B cell (primary cell): ENCODE data around the gene NAV2. TPM values are rescaled to one million over a fixed set of nuclear protein-coding genes. Genes with fewer than 3 reads are reported as not detected.

ENCODE experiments used
- ATAC-seq: fragments of 200-7000 bp; cut with Tn5 transposase; one replicate; pipeline ENCODE4 v1.10.0; 2021; ENCODE audit warnings: low read depth, mild to moderate bottlenecking, moderate number of reproducible peaks, moderate library complexity
- CTCF ChIA-PET: fragments of 350-600 bp; sonication (Branson Sonifier 250); formaldehyde crosslinking; loops from one replicate; lab custom pipeline; 2021; ENCODE audit warnings: antibody characterized with exemption, inconsistent platforms; lab: Charles Lee
- POLR2A ChIA-PET: fragments of 350-600 bp; sonication (Branson Sonifier 250); formaldehyde crosslinking; loops from one replicate; lab custom pipeline; 2021; ENCODE audit warnings: antibody characterized with exemption; lab: Charles Lee
- DNase-seq: peaks from one replicate; pipeline ENCODE4 v3.0.0; 2013
- H2AFZ ChIP-seq: 2 replicates; pipeline ENCODE4 v1.6.1; 2012; ENCODE audit warnings: mild to moderate bottlenecking, low read depth, low read length; ENCODE audit not compliant: insufficient read depth, poor library complexity, severe bottlenecking
- H3K27ac ChIP-seq, 2 donors: 1 replicate in 1 of 2; 2 replicates in 1 of 2; pipeline ENCODE4 v1.5.1; 2012 to 2013; ENCODE audit warnings: low read length in 2 of 2, mild to moderate bottlenecking in 2 of 2, moderate library complexity in 1 of 2
- H3K27me3 ChIP-seq, 4 experiments: fragments of 200-600 bp in 1 of 4; sonication (generic) in 1 of 4; replicated peaks in 1 of 4; 1 replicate in 2 of 4; 2 replicates in 2 of 4; pipeline versions ENCODE4 v1.6.1 to v1.7.0; 2013 to 2016; ENCODE audit warnings: low read length in 3 of 4, mild to moderate bottlenecking in 2 of 4, mixed read lengths in 1 of 4, moderate library complexity in 1 of 4; ENCODE audit not compliant: insufficient read depth in 4 of 4, control insufficient read depth in 3 of 4; ENCODE audit errors: control extremely low read depth in 1 of 4
- H3K36me3 ChIP-seq, 2 experiments: replicated peaks in 1 of 2; 1 replicate in 1 of 2; 2 replicates in 1 of 2; pipeline versions ENCODE4 v1.6.1 to v1.7.1; 2013; ENCODE audit warnings: low read length in 1 of 2; ENCODE audit not compliant: insufficient read depth in 2 of 2, control insufficient read depth in 1 of 2; ENCODE audit errors: control extremely low read depth in 1 of 2, extremely low read depth in 1 of 2
- H3K4me1 ChIP-seq, 2 donors: fragments of 200-600 bp in 1 of 2; sonication (generic) in 1 of 2; 1 replicate in 1 of 2; 2 replicates in 1 of 2; pipeline versions ENCODE4 v1.5.1 to v1.6.1; 2013 to 2017; ENCODE audit warnings: low read length in 2 of 2; ENCODE audit not compliant: control insufficient read depth in 2 of 2, insufficient read depth in 2 of 2
- H3K4me2 ChIP-seq: replicated peaks from 2 replicates; pipeline ENCODE3; 2012; ENCODE audit warnings: mild to moderate bottlenecking, low read depth, low read length; ENCODE audit not compliant: poor library complexity, severe bottlenecking
- H3K4me3 ChIP-seq, 5 experiments: fragments of 200-600 bp in 1 of 5; sonication (generic) in 1 of 5; 1 replicate in 3 of 5; 2 replicates in 2 of 5; pipeline versions ENCODE4 v1.5.1 to v1.7.0; 2011 to 2016; ENCODE audit warnings: low read length in 4 of 5, mild to moderate bottlenecking in 4 of 5, low read depth in 2 of 5, control low read depth in 1 of 5, moderate library complexity in 1 of 5; ENCODE audit not compliant: insufficient read depth in 1 of 5; ENCODE audit errors: control extremely low read depth in 1 of 5, extremely low read depth in 1 of 5
- H3K79me2 ChIP-seq: fragments of 200-600 bp; sonication (generic); one replicate; pipeline ENCODE4 v1.6.0; 2016; ENCODE audit warnings: low read length; ENCODE audit not compliant: control insufficient read depth, insufficient read depth
- H3K9ac ChIP-seq: fragments of 200-600 bp; sonication (generic); 2 replicates; pipeline ENCODE4 v1.6.1; 2017; ENCODE audit warnings: mild to moderate bottlenecking, low read length, moderate library complexity
- H3K9me3 ChIP-seq, 3 donors: one replicate each; pipeline versions ENCODE4 v1.6.1 to v1.7.1; 2013; ENCODE audit warnings: low read length in 2 of 3; ENCODE audit not compliant: control insufficient read depth in 2 of 3, insufficient read depth in 1 of 3; ENCODE audit errors: control extremely low read depth in 1 of 3
- H4K20me1 ChIP-seq: 2 replicates; pipeline ENCODE4 v1.6.0; 2012; ENCODE audit warnings: mild to moderate bottlenecking, low read length; ENCODE audit not compliant: insufficient read depth, control insufficient read depth, poor library complexity, severe bottlenecking
- H3K27ac Mint-ChIP-seq: one replicate; pipeline ENCODE4 v1.8.0; 2021; ENCODE audit warnings: mixed read lengths
- H3K27me3 Mint-ChIP-seq: one replicate; pipeline ENCODE4 v1.8.0; 2021; ENCODE audit warnings: mixed read lengths
- H3K4me1 Mint-ChIP-seq: one replicate; pipeline ENCODE4 v1.8.0; 2021; ENCODE audit warnings: mixed read lengths
- H3K4me3 Mint-ChIP-seq: one replicate; pipeline ENCODE4 v1.8.0; 2021; ENCODE audit warnings: mixed read lengths
- H3K9me3 Mint-ChIP-seq: one replicate; pipeline ENCODE4 v1.8.0; 2022; ENCODE audit warnings: mixed read lengths; ENCODE audit not compliant: insufficient read depth
- EZH2 ChIP-seq: IDR thresholded peaks from 2 replicates; pipeline ENCODE4 v1.6.1; 2012; ENCODE audit warnings: borderline replicate concordance, low read depth, mild to moderate bottlenecking, moderate library complexity, low read length; ENCODE audit not compliant: insufficient read depth, poor library complexity, severe bottlenecking
- WGBS: methylation state at CpG from one replicate; pipeline ENCODE4 v1.1.5; 2013; ENCODE audit warnings: missing lambda C conversion rate; ENCODE audit not compliant: insufficient coverage; 5-methylcytosine and 5-hydroxymethylcytosine counted together
- intact Hi-C: fragments of 100-400 bp; cut with micrococcal nuclease; formaldehyde crosslinking; loops from one replicate; pipeline ENCODE4 v1.10.0; 2022
- polyA plus RNA-seq: library from polyadenylated mRNA; depleted of rRNA; stranded (reverse); fragments of >200 nt; gene quantifications from 2 replicates; pipeline ENCODE4 v1.2.3, GENCODE V29; 2012
- total RNA-seq, 2 donors: library from RNA; stranded (reverse); fragments of 120-200 nt in 1 of 2; gene quantifications; 1 replicate in 1 of 2; 2 replicates in 1 of 2; pipeline versions ENCODE4 v1.2.3 to v1.2.4, GENCODE V29; 2013 to 2022
- TF ChIP-seq, protein P1 (sequence below): fragments of 200-600 bp; IDR thresholded peaks from one replicate; pipeline ENCODE4 v1.8.0; 2022; ENCODE audit warnings: antibody characterized with exemption, mild to moderate bottlenecking

Gene NAV2
- total and polyA plus RNA-seq, 2 donors (not counting 1 experiment from before 2014, with no cell fraction given), result 0.82 to 22.2 TPM

- H3K4me1 ChIP-seq, result no peaks in the 10 kb centered on the region
- no peaks in the 10 kb centered on the region for H4K20me1 ChIP-seq
- 100% methylated on average over 2 of the region's 2 CpGs for WGBS
- no peak overlapping the region for H3K4me3 ChIP-seq
- DNase-seq (no peak), ATAC-seq (no peak)
- peaks cover 18% of the 10 kb centered on the region for H3K27me3 Mint-ChIP-seq
- TF ChIP-seq EZH2, result no peak
- TF ChIP-seq, protein P1, sequence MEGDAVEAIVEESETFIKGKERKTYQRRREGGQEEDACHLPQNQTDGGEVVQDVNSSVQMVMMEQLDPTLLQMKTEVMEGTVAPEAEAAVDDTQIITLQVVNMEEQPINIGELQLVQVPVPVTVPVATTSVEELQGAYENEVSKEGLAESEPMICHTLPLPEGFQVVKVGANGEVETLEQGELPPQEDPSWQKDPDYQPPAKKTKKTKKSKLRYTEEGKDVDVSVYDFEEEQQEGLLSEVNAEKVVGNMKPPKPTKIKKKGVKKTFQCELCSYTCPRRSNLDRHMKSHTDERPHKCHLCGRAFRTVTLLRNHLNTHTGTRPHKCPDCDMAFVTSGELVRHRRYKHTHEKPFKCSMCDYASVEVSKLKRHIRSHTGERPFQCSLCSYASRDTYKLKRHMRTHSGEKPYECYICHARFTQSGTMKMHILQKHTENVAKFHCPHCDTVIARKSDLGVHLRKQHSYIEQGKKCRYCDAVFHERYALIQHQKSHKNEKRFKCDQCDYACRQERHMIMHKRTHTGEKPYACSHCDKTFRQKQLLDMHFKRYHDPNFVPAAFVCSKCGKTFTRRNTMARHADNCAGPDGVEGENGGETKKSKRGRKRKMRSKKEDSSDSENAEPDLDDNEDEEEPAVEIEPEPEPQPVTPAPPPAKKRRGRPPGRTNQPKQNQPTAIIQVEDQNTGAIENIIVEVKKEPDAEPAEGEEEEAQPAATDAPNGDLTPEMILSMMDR, result no peak
- H3K4me1 Mint-ChIP-seq, result no peaks in the 10 kb centered on the region
- H3K27me3 ChIP-seq, result peaks cover 0 to 12% (median under 1%) of the 10 kb centered on the region in 4 experiments
- no peak overlapping the region for H3K27ac Mint-ChIP-seq
- H3K79me2 ChIP-seq, result no peaks in the 10 kb centered on the region
- H3K27ac ChIP-seq, result no peak overlapping the region
- H3K4me3 Mint-ChIP-seq, result no peak overlapping the region
- POLR2A ChIA-PET, result no interaction called here
- H3K4me2 ChIP-seq, result no peak overlapping the region
- no peak overlapping the region for H2AFZ ChIP-seq
- H3K36me3 ChIP-seq, result no peaks in the 10 kb centered on the region
- intact Hi-C loops, result no loop called here
- CTCF ChIA-PET, result no interaction called here
- no peaks in the 10 kb centered on the region for H3K9me3 ChIP-seq
- no peaks in the 10 kb centered on the region for H3K9me3 Mint-ChIP-seq
- no peak overlapping the region for H3K9ac ChIP-seq
Measured at GRCh38 chr11:19721176-19721575, 8.5 kb downstream of the NAV2 start.

DNA sequence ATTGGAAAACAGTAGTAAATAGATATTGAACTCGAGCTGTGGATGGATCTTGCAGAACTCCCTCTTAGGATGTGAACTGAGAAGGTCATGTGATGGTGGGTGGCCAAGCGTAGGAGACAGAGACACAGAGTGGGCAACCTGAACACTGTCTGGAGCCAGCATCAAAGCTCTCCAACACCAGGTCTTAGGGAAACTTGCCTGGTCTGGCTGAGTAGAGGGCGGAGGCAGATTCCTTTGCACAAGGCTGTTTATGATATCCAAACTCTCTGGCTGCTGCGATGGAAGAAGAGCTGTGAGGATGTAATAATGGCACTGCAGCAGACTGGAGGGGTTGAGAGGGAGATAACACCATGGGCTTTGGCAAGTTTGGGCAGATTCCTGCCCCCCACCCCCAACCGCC, 10.1 kb downstream of the NAV2 start:
- H3K27me3 Mint-ChIP-seq, result peaks cover 7% of the 10 kb centered on the region

More for the DNA sequence above, 10.1 kb downstream of the NAV2 start:
- Histone ChIP-seq H4K20me1 (no peaks in the 10 kb centered on the region), H3K9ac (no peak overlapping the region), H3K36me3 (no peaks in the 10 kb centered on the region), H3K9me3 (no peaks in the 10 kb centered on the region), H3K27ac (no peak overlapping the region), H2AFZ (no peak overlapping the region), H3K4me2 (no peak overlapping the region), H3K4me1 (no peaks in the 10 kb centered on the region), H3K79me2 (no peaks in the 10 kb centered on the region), H3K27me3 (peaks cover 0 to 3% (median 0%) of the 10 kb centered on the region in 4 experiments), H3K4me3 (no peak overlapping the region)
- no peak overlapping the region for H3K27ac Mint-ChIP-seq
- DNase-seq (no peak), ATAC-seq (no peak)
- H3K4me1 Mint-ChIP-seq, result no peaks in the 10 kb centered on the region
- no peak overlapping the region for H3K4me3 Mint-ChIP-seq
- ChIA-PET POLR2A (no interaction called here), CTCF (no interaction called here)
- WGBS, result 83% methylated on average over 3 of the region's 5 CpGs
- no peaks in the 10 kb centered on the region for H3K9me3 Mint-ChIP-seq
- intact Hi-C loops, result no loop called here
- no peak for TF ChIP-seq EZH2
- TF ChIP-seq, protein P1, result no peak
